ENCODE data around the gene LRRC73. TPM values are rescaled to one million over a fixed set of nuclear protein-coding genes. Genes with fewer than 3 reads are reported as not detected.

Gene LRRC73
- total and polyA plus RNA-seq, 9 of the 15 experiments (the other 6 are each of a cell fraction or from before 2014, with no cell fraction given) = 0.07 to 0.55 (median 0.16) TPM; not detected in 3

DNA sequence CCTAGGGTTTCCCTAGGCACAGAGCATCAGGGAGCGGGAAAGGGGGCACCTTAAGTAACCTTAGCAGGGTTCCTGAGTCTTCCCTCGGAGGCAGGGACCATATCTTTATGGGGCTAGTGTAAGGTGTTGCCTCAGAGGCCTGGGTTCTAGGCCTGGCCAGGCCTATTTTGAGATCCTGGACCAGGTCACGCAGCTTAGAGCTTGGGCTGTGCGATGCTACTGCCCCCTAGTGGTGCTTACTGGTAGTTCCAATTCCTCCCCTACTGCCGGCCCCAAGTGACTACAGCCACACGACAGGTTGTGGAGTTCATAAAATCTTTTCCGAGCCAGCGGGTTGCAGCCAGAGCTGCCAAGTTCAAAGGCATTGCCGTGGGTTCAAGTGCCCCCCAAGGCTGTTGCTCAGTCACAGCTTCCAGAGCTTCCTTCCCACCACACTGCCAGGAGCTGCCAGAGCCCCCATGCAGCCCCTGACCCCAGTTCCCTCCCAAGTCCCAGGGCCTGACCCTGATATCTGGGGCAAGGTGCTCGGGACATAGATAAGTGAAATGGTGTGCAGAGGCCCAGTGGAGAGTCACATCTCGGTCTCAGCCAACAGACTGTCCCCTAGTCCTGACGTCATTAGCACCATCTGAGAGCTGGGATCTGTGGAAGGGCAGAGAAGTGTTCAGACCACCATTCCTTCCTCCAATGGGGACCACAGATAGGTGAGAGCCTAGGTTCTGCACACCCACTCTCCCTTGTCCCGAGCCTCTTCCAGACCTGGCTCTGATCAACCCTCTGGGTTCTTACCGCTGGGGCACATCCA, 3.3 kb downstream of the LRRC73 start (continued):
- no peak for TF ChIP-seq FOXM1 (IDR thresholded peaks at IDR 0.05; ENCODE audit: low read depth)
- TF ChIP-seq FOXM1 (CRISPR knock-in tag; IDR thresholded peaks at IDR 0.05; ENCODE audit: low read depth) = no peak
- TF ChIP-seq, protein P1, sequence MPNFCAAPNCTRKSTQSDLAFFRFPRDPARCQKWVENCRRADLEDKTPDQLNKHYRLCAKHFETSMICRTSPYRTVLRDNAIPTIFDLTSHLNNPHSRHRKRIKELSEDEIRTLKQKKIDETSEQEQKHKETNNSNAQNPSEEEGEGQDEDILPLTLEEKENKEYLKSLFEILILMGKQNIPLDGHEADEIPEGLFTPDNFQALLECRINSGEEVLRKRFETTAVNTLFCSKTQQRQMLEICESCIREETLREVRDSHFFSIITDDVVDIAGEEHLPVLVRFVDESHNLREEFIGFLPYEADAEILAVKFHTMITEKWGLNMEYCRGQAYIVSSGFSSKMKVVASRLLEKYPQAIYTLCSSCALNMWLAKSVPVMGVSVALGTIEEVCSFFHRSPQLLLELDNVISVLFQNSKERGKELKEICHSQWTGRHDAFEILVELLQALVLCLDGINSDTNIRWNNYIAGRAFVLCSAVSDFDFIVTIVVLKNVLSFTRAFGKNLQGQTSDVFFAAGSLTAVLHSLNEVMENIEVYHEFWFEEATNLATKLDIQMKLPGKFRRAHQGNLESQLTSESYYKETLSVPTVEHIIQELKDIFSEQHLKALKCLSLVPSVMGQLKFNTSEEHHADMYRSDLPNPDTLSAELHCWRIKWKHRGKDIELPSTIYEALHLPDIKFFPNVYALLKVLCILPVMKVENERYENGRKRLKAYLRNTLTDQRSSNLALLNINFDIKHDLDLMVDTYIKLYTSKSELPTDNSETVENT (CRISPR knock-in tag; IDR thresholded peaks at IDR 0.05) = no peak
- TF ChIP-seq RBFOX2 (IDR thresholded peaks at IDR 0.05; ENCODE audit: low read depth, low read length) = no peak
- TF ChIP-seq, protein P2, sequence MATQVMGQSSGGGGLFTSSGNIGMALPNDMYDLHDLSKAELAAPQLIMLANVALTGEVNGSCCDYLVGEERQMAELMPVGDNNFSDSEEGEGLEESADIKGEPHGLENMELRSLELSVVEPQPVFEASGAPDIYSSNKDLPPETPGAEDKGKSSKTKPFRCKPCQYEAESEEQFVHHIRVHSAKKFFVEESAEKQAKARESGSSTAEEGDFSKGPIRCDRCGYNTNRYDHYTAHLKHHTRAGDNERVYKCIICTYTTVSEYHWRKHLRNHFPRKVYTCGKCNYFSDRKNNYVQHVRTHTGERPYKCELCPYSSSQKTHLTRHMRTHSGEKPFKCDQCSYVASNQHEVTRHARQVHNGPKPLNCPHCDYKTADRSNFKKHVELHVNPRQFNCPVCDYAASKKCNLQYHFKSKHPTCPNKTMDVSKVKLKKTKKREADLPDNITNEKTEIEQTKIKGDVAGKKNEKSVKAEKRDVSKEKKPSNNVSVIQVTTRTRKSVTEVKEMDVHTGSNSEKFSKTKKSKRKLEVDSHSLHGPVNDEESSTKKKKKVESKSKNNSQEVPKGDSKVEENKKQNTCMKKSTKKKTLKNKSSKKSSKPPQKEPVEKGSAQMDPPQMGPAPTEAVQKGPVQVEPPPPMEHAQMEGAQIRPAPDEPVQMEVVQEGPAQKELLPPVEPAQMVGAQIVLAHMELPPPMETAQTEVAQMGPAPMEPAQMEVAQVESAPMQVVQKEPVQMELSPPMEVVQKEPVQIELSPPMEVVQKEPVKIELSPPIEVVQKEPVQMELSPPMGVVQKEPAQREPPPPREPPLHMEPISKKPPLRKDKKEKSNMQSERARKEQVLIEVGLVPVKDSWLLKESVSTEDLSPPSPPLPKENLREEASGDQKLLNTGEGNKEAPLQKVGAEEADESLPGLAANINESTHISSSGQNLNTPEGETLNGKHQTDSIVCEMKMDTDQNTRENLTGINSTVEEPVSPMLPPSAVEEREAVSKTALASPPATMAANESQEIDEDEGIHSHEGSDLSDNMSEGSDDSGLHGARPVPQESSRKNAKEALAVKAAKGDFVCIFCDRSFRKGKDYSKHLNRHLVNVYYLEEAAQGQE (IDR thresholded peaks at IDR 0.05; ENCODE audit: borderline replicate concordance) = peak; percentile 76
- TF ChIP-seq, protein P2 (CRISPR knock-in tag; IDR thresholded peaks at IDR 0.05; ENCODE audit: low read depth) = peak; percentile 35; the same call in 1 of the 2 replicates
- no peak for TF ChIP-seq HMG20B (CRISPR knock-in tag; IDR thresholded peaks at IDR 0.05)
- TF ChIP-seq PHB (CRISPR knock-in tag; IDR thresholded peaks at IDR 0.05) = no peak
- no peak for TF ChIP-seq MECOM (CRISPR knock-in tag; IDR thresholded peaks at IDR 0.05)
- TF ChIP-seq U2AF2 (optimal IDR thresholded peaks at IDR 0.05; ENCODE audit: low read depth, low read length) = no peak
- peak in 1 of 2 experiments; percentile 71; a peak in 2 of 4 replicates for TF ChIP-seq RCOR1 (IDR thresholded peaks at IDR 0.05; ENCODE audit: borderline replicate concordance in 1 of 2, low read depth in 2 of 2, low read length in 2 of 2)
- TF ChIP-seq, protein P3, sequence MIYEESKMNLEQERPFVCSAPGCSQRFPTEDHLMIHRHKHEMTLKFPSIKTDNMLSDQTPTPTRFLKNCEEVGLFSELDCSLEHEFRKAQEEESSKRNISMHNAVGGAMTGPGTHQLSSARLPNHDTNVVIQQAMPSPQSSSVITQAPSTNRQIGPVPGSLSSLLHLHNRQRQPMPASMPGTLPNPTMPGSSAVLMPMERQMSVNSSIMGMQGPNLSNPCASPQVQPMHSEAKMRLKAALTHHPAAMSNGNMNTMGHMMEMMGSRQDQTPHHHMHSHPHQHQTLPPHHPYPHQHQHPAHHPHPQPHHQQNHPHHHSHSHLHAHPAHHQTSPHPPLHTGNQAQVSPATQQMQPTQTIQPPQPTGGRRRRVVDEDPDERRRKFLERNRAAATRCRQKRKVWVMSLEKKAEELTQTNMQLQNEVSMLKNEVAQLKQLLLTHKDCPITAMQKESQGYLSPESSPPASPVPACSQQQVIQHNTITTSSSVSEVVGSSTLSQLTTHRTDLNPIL (CRISPR knock-in tag; IDR thresholded peaks at IDR 0.05) = no peak
- no peak for TF ChIP-seq PRMT5 (CRISPR knock-in tag; IDR thresholded peaks at IDR 0.05)
- TF ChIP-seq TAF15 (IDR thresholded peaks at IDR 0.05; ENCODE audit: low read depth, low read length) = no peak
- TF ChIP-seq SUPT5H (IDR thresholded peaks at IDR 0.05) = no peak
- no peak for TF ChIP-seq NCOA1 (IDR thresholded peaks at IDR 0.05; ENCODE audit: low read depth)
- no peak for TF ChIP-seq ZNF57 (CRISPR knock-in tag; IDR thresholded peaks at IDR 0.05)
- no peak for TF ChIP-seq TGIF2 (CRISPR knock-in tag; IDR thresholded peaks at IDR 0.05)

Data from K562 (cell line).